HG03196 (cell line): ENCODE results near the gene LCE3E.
"Not testable (repeated sequence)": the region's sequence is repeated elsewhere in the genome, so short reads cannot be mapped to it uniquely, and the experiment has no call there.

Experiments used
- ATAC-seq: cut with Tn5 transposase; IDR thresholded peaks from one replicate; pipeline ENCODE4 v1.9.1; 2021; ENCODE audit not compliant: unreplicated experiment

LCE3E gene

DNA sequence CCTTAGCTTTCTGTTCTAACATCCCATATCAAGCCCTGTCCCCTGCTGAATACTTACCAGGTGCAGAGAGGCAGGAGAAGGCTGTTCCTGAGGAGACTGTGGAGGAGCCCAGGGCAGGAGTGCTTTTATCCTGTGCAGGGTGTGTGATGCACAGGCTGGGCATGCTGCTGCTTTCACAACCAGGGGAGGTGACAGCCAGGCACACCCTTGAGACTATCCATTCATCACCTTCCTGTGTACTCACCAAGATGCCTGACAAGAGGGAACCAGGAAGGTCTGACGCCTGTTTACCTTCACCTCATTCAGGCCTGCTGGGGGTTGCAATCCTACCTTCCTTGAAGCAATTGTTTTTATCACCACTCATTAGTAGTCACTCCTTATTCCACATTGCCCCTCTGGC, at the start of gene LCE3E:
TSS of gene LCE3E (minus strand) at position 100 of the 400 bp plus-strand sequence. CDS start 572 bp downstream, outside the sequence.
- no peak for ATAC-seq

DNA sequence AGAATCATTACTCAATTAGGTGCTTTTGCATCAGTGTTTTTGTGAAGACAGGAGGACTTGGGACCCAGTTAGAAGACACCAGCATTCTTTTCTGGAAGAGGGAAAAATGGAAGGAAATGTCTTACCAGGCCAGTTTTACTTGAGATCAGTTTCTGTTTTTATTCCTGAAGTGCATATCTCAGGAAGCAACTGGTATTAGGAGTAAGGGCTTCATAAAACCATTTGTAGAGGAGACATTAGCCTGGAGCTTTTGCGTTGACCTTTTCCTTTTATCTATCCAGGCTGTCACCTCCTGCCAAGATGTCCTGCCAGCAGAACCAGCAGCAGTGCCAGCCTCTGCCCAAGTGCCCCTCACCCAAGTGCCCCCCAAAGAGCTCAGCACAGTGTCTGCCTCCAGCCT, 46.9 kb upstream of the LCE3E start, which contains the start of gene LCE3B:
TSS of gene LCE3B (plus strand) at position 301 of the 400 bp plus-strand sequence. CDS start at position 301, 0 bp downstream.
- no peak for ATAC-seq

DNA sequence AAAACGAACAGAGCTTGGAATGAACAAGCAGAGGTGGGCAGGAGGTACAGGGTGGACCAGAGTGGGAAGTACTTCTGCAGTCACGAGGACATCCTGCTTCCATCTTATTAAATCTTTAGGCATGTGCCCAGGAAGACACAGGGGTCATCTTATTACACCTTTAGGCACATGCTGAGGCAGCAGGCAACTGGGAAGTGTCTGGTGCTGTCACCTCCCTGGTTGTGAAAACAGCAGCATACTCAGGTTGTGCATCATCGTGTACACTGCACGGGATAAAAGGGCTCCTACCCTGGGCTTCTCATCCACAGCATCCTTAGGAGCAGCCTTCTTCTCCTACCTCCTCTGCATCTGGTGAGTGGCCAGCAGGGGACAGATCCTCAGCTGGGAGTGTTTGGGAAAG, 33.4 kb upstream of the LCE3E start, which contains the start of gene LCE3C:
TSS of gene LCE3C (plus strand) at position 301 of the 400 bp plus-strand sequence. CDS start 498 bp downstream, outside the sequence.
- ATAC-seq: no peak

DNA sequence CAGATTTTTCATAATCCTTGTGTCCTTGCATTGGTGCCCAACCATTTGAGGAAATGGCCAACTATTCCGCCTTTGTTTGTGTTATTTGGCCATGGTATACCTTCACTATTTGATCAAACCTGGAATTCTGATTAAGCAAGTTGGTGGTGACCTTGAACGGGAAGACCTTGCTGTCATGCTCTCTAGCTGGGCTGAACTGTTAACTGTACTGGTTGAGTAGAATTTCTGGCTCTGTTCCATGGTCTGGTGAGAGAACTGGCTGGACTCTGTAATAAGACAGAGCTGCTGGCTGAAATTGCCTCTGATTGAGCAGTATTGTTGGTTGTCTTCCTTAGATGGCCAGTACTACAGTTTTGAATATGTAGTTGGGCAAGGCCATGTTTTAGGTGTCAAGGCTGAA, 30.4 kb upstream of the LCE3E start:
- no peak for ATAC-seq

- no peak for ATAC-seq
Measured at GRCh38 chr1:152585586-152585985, 19.0 kb upstream of the LCE3E start.

- no peak for ATAC-seq
Measured at GRCh38 chr1:152582647-152583046, 16.1 kb upstream of the LCE3E start.

GRCh38 chr1:152580433-152580832, 13.9 kb upstream of the LCE3E start, which contains the start of gene LCE3D:
LCE3D (minus strand) TSS chr1:152580516; CDS start chr1:152579936, 580 bp downstream.
- ATAC-seq: no peak

DNA sequence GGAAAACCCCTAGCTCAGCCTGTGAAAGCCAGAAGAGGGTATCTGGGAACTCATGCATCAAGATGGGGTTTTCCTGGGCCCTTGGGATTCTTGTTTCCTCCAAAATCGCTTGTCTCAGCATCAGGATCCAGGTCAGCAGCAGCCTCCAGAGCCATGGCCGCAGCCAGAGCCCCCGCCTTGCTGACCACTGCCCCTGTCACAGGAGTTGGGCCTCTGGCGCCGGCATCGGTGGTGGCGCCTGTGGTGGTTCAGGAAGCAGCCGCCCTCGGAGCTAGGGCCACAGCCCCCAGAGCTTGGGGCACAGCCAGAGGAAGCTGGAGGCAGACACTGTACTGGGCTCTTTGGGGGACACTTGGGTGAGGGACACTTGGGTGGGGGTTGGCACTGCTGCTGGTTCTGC, 12.9 kb upstream of the LCE3E start:
- ATAC-seq: not testable (repeated sequence)

DNA sequence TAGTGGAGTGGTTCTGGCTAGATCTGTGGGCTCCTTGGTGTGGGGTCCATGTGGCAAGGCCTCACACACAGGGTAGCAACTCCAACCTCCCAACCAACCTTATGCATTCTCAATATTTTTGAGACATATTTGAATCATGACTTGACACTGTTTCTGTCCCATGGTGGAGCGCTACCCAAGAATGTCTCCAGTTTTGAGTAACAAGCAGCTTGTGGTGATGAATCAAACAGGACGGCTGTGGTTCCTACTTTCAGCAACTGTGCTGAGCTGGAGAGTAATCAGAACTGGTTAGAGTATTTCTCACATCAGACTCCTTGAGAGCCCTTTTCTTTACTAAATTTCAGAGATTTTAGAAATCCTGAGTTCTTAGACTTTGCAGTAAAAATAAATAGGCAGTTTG, 10.6 kb upstream of the LCE3E start:
- ATAC-seq: no peak

DNA sequence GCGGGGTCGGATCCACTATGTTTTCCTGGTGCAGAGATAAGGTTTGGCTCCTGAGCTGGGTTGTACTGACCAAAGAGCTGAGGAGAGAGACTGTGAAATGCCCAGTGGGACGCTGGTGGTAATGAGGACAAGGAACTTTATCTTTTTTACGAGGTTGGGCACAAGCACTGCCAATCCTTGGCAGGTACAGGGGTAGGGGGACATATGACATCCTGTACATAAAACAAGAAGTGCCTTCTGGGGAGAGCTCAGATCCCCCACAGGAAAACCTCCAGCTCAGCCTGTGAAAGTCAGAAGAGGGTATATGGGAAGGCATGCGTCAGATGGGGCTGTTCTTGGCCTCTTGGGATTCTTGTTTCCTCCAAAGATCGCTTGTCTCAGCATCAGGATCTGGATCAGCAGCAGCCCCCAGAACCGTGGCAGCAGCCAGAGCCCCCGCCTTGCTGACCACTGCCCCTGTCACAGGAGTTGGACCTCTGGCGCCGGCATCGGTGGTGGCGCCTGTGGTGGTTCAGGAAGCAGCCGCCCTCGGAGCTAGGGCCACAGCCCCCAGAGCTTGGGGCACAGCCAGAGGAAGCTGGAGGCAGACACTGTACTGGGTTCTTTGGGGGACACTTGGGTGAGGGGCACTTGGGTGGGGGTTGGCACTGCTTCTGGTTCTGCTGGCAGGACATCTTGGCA, 905 bp downstream of the LCE3E start:
- ATAC-seq: no peak

GRCh38 chr1:152565115-152565514, 1.5 kb downstream of the LCE3E start:
- ATAC-seq: no peak

GRCh38 chr1:152548358-152548757, 18.2 kb downstream of the LCE3E start:
- ATAC-seq: not testable (repeated sequence)

GRCh38 chr1:152546704-152547103, 19.9 kb downstream of the LCE3E start:
- no peak for ATAC-seq

GRCh38 chr1:152543820-152544219, 22.8 kb downstream of the LCE3E start:
- no peak for ATAC-seq

- no peak for ATAC-seq
Measured at GRCh38 chr1:152539901-152540300, 26.7 kb downstream of the LCE3E start.

DNA sequence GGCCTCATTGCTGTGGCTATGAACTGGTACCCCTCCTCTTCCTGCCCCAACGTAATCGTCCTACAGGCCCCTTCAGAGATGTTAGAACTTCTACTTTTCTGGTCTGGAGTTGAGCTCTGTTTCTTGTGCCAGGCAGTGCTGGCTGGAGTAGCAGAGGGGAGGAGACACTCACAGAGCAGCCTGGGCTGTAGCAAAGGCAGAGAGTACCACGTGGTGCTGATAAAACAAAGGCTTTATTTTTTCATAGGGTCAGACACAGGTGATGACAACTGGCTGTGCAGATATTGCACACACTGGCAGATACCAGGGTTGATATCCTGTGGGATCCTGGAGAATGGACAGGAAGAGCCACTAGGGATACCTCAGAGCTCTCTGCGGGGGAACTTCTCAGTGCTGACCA, 29.1 kb downstream of the LCE3E start:
- ATAC-seq: no peak

GRCh38 chr1:152535774-152536173, 30.8 kb downstream of the LCE3E start:
- ATAC-seq: no peak

- no peak for ATAC-seq
Measured at GRCh38 chr1:152533327-152533938, 33.1 kb downstream of the LCE3E start.

DNA sequence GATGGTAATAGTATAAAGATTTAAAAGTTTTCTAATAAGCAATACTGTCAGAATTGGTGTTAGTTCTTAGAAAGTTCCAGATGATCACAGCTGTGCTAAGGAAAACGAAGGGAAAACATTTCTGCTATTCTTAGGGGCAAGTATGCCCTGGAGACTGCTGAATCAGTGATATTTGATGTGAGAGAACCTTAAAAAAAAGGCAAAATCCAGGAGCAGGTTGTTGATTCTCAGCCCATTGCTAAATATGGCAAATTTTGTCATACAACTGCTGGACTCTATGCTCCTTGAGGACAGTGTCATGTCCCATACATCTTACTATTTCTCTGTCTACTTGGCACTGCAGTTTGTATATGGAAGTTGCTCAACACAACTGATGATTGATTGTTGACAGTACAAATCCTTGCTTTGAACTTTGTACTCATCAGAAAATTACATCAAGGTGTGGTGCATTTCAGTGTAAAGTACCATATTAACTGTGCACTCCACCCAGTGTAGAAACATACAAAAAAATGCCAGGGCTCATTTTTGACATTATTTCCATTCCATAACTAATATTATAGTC, 41.4 kb downstream of the LCE3E start:
- ATAC-seq: no peak

DNA sequence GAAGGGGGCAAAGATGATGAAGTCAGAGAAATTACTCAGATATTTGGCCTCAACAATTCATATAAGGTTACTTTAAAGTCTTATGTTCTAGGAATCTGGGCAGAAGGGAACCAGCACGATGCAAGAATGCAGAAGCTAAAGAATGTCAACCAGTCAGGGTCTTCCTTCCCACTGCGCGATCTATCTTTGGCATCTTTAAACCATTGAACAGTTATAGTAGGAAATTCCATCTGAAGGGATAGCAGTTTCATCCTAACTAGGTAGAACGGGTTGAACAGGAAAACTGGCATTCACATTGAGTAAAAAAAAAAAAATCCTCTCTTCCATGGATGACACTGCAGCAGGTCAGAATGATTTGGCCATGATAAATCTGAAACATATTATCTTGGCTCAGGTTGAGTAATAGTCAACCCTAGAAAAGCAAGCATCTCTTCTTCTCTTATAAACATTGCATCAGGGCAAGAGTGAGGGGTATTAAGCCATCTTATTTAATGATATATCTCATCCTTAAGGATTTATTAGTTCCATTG, 46.0 kb downstream of the LCE3E start:
- no peak for ATAC-seq

- no peak for ATAC-seq
Measured at GRCh38 chr1:152519851-152520250, 46.7 kb downstream of the LCE3E start.
